Brain microvascular endothelial cell (primary cell): ENCODE measurements around the gene MED12L.

Source experiments
- DNase-seq: peaks from one replicate; pipeline ENCODE4 v3.0.0-alpha.2; 2020
- H3K27ac ChIP-seq: fragments of 250-450 bp; sonication (Bioruptor Pico); 2 replicates; pipeline ENCODE4 v1.5.1; 2020; ENCODE audit warnings: mild to moderate bottlenecking, moderate library complexity
- H3K27me3 ChIP-seq: fragments of 250-450 bp; sonication (Bioruptor Pico); replicated peaks from 2 replicates; pipeline ENCODE4 v1.5.1; 2020; ENCODE audit warnings: mild to moderate bottlenecking
- H3K36me3 ChIP-seq: fragments of 250-450 bp; sonication (Bioruptor Pico); replicated peaks from 2 replicates; pipeline ENCODE4 v1.5.1; 2020; ENCODE audit warnings: mild to moderate bottlenecking
- H3K4me3 ChIP-seq: 2 replicates; pipeline ENCODE4 v1.5.1; 2011; ENCODE audit warnings: low read depth, mild to moderate bottlenecking, control low read depth, low read length, moderate library complexity
- CTCF ChIP-seq: IDR thresholded peaks from 2 replicates; pipeline ENCODE4 v1.5.1; 2011; ENCODE audit warnings: low read depth, mild to moderate bottlenecking, moderate library complexity, low read length, control low read depth, inconsistent platforms; ENCODE audit errors: missing control alignments
- in situ Hi-C: cut with HindIII; loops from 2 replicates; pipeline ENCODE4 v1.10.0; 2017; ENCODE audit warnings: low sequenced_read_pairs, low pct_ligation_motif_present

MED12L gene

GRCh38 chr3:151183265-151183671 lies 97.8 kb downstream of the MED12L start:
- DNase-seq = no peak
- no peak for TF ChIP-seq CTCF
- no peaks in the 10 kb centered on the region for H3K27me3 ChIP-seq
- H3K4me3 ChIP-seq = no peak overlapping the region
- no peaks in the 10 kb centered on the region for H3K36me3 ChIP-seq
- in situ Hi-C loops = no loop called here
- no peak overlapping the region for H3K27ac ChIP-seq

GRCh38 chr3:151191095-151191494 lies 105.6 kb downstream of the MED12L start:
- H3K27me3 ChIP-seq = no peaks in the 10 kb centered on the region
- H3K4me3 ChIP-seq = no peak overlapping the region
- DNase-seq = no peak
- H3K36me3 ChIP-seq = no peaks in the 10 kb centered on the region
- in situ Hi-C loops = no loop called here
- no peak overlapping the region for H3K27ac ChIP-seq
- TF ChIP-seq CTCF = no peak

GRCh38 chr3:151192545-151192944 lies 107.1 kb downstream of the MED12L start:
- in situ Hi-C loops = no loop called here
- no peaks in the 10 kb centered on the region for H3K36me3 ChIP-seq
- no peak for DNase-seq

GRCh38 chr3:151195826-151196225 lies 110.4 kb downstream of the MED12L start:
- TF ChIP-seq CTCF = no peak
- in situ Hi-C loops = no loop called here

More at GRCh38 chr3:151192545-151192944, 107.1 kb downstream of the MED12L start:
- H3K27ac ChIP-seq = no peak overlapping the region
- H3K4me3 ChIP-seq = no peak overlapping the region
- no peaks in the 10 kb centered on the region for H3K27me3 ChIP-seq
- no peak for TF ChIP-seq CTCF

GRCh38 chr3:151196434-151196833 lies 111.0 kb downstream of the MED12L start:
- Histone ChIP-seq H3K36me3 (no peaks in the 10 kb centered on the region), H3K4me3 (no peak overlapping the region), H3K27me3 (no peaks in the 10 kb centered on the region), H3K27ac (no peak overlapping the region)
- in situ Hi-C loops = no loop called here
- DNase-seq = no peak
- TF ChIP-seq CTCF = no peak

More at GRCh38 chr3:151195826-151196225, 110.4 kb downstream of the MED12L start:
- no peak for DNase-seq
- Histone ChIP-seq H3K27ac (no peak overlapping the region), H3K4me3 (no peak overlapping the region), H3K36me3 (no peaks in the 10 kb centered on the region), H3K27me3 (no peaks in the 10 kb centered on the region)

- DNase-seq = no peak
- no peaks in the 10 kb centered on the region for H3K27me3 ChIP-seq
- no peaks in the 10 kb centered on the region for H3K36me3 ChIP-seq
- no peak overlapping the region for H3K4me3 ChIP-seq
- no peak for TF ChIP-seq CTCF
- H3K27ac ChIP-seq = no peak overlapping the region
- in situ Hi-C loops = no loop called here
Measured at GRCh38 chr3:151197228-151197627, 111.8 kb downstream of the MED12L start.
